ENCODE data around the gene ADGRL1.

The ADGRL1 gene

DNA sequence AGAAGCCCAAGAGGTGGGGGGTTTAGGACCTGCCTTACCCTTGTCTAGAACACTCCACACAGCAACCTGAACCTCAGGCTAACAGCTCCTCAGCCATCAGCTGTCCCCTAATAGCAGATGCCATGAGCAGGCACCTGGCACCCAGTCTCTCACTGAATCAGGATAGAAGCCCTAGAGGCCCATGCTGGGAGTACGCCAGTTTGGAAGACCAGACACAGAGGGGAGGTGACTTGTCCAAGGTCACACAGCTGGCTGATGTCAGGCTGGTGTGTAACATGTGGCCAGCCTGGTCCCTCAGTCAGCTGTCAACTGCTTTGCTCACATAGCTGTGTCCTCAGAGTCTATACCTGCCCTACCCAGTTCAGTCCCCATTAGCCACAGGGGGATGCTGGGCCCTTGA, 102.7 kb downstream of the ADGRL1 start:
- H3K27me3 Mint-ChIP-seq, result no peaks in the 10 kb centered on the region
- ATAC-seq (replicated peaks) (peak in 1 of 2 donors; percentile 33), DNase-seq (no peak)
- H3K27ac Mint-ChIP-seq, result no peak overlapping the region
- no peak overlapping the region for H3K4me3 Mint-ChIP-seq
- no peaks in the 10 kb centered on the region for H3K4me1 Mint-ChIP-seq
- H3K9me3 Mint-ChIP-seq, result no peaks in the 10 kb centered on the region
- peaks cover 19 to 21% of the 10 kb centered on the region in 2 donors for H3K36me3 Mint-ChIP-seq

DNA sequence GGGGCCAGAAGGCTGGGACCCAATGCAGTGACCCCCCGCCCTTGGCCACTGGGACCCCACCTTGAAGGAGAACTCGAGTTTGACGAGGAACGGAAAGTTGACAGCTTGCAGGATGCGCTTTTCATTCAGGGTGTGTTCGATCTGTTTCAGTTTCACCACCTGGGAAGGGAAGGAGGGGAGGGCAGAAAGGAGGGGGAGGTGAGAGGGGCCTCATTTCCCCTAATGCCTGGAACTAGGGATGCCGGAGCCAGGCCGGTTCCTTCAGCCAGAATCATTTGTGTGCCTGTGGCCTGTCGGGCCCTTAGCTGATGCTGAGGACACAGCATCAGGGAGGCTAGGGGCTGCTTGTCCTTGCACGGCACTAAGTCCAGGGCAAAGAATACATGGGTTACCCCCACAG, 103.2 kb downstream of the ADGRL1 start:
- ATAC-seq (replicated peaks) (no peak), DNase-seq (no peak)
- peaks cover 20 to 26% of the 10 kb centered on the region in 2 donors for H3K36me3 Mint-ChIP-seq
- no peaks in the 10 kb centered on the region for H3K27me3 Mint-ChIP-seq
- H3K4me1 Mint-ChIP-seq, result no peaks in the 10 kb centered on the region
- no peak overlapping the region for H3K4me3 Mint-ChIP-seq
- no peak overlapping the region for H3K27ac Mint-ChIP-seq
- H3K9me3 Mint-ChIP-seq, result no peaks in the 10 kb centered on the region

DNA sequence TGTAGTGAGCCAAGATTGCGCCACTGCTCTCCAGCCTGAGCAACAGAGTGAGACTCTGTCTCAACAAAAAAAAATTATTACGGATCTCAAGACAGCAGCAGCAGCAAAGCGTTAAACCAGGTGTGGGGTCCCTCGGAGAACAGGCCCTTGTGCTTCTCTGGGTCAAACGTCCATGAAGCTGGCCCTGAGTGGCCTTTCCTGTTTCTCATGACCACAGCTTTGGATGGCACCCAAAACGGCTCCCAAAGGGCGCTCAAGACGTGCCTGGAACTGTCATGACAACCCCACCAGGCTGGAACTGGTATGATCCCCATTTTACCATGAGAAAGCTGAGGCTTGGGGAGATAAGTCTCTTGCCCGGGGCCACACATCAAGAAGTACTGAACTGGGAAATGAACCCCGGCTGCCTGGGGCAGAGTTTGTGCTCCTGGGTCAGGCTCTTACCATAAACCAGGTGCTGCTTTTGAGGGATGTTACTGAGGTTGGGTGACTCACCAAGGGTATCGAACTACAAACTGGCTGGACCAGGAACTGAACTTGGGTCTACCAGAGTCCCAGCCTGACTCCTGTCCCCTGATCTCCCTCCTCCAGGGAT, 103.8 kb downstream of the ADGRL1 start:
- no peak for ATAC-seq (replicated peaks)
- Mint-ChIP-seq H3K4me3 (no peak overlapping the region), H3K27me3 (no peaks in the 10 kb centered on the region), H3K4me1 (no peaks in the 10 kb centered on the region), H3K9me3 (no peaks in the 10 kb centered on the region), H3K27ac (no peak overlapping the region), H3K36me3 (peaks cover 21 to 32% of the 10 kb centered on the region in 2 donors)
- DNase-seq, result no peak

DNA sequence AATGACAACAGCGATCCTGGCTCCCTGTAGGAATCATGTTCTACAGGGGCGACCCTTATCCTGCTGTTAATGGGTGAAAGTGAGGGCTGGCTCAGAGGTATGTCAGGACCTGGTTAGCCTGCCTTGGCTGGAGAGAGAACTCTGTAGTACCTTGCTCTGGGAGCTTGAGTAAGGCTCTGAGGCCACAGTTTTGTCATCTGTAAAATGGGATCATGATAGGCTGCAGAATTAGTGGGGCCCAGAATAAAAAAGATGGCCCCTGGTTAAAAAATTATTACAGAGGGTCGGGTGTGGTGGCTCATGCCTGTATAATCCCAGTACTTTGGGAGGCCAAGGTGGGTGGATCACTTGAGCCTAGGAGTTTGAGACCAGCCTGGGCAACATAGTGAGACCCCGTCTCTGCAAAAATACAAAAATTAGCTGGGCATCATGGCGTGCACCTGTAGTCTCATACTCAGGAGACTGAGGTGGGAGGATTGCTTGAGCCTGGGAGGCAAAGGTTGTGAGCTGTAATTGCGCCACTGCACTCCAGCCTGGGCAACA, 104.9 kb downstream of the ADGRL1 start:
- no peaks in the 10 kb centered on the region for H3K27me3 Mint-ChIP-seq
- no peaks in the 10 kb centered on the region for H3K4me1 Mint-ChIP-seq
- no peaks in the 10 kb centered on the region for H3K9me3 Mint-ChIP-seq
- DNase-seq (no peak), ATAC-seq (replicated peaks) (no peak)
- peaks cover 26 to 37% of the 10 kb centered on the region in 2 donors for H3K36me3 Mint-ChIP-seq
- H3K4me3 Mint-ChIP-seq, result no peak overlapping the region
- H3K27ac Mint-ChIP-seq, result no peak overlapping the region
